ENCODE data around the gene PHKB. TPM values are rescaled to one million over a fixed set of nuclear protein-coding genes. Genes with fewer than 3 reads are reported as not detected.
A peak's percentile ranks its signal among the peaks of the same experiment; 100 is the strongest.

PHKB gene
- total and polyA plus RNA-seq, 3 donors from 2014 or later: 66.7 to 168 (median 136) TPM

GRCh38 chr16:47562366-47562765 is 101.2 kb downstream of the PHKB start:
- Histone ChIP-seq H3K4me1 (no peaks in the 10 kb centered on the region), H3K27ac (no peak overlapping the region), H3K4me3 (no peak overlapping the region), H3K9me3 (no peaks in the 10 kb centered on the region), H3K27me3 (no peaks in the 10 kb centered on the region), H3K36me3 (ENCODE audit: low read depth, missing control alignments) (no peaks in the 10 kb centered on the region)
- DNase-seq: no peak
- TF ChIP-seq CTCF (IDR thresholded peaks at IDR 0.05) (no peak), POLR2A (IDR thresholded peaks at IDR 0.05) (no peak)
- intact Hi-C loops (cut with DNase I; ENCODE audit: low total_unique reads): no loop called here

GRCh38 chr16:47565454-47565853 is 104.3 kb downstream of the PHKB start:
- 65 to 93% methylated on average over 6 of the region's 6 CpGs for WGBS, 2 donors
- intact Hi-C loops (cut with DNase I; ENCODE audit: low total_unique reads): no loop called here
- no peak for TF ChIP-seq POLR2A (IDR thresholded peaks at IDR 0.05)
- no peak for TF ChIP-seq CTCF (IDR thresholded peaks at IDR 0.05)
- H3K4me3 ChIP-seq: no peak overlapping the region
- peak; percentile 33 for DNase-seq
- H3K27ac ChIP-seq: no peak overlapping the region
- no peaks in the 10 kb centered on the region for H3K4me1 ChIP-seq
- no peaks in the 10 kb centered on the region for H3K27me3 ChIP-seq
- H3K36me3 ChIP-seq (ENCODE audit: low read depth, missing control alignments): no peaks in the 10 kb centered on the region
- no peaks in the 10 kb centered on the region for H3K9me3 ChIP-seq

DNA sequence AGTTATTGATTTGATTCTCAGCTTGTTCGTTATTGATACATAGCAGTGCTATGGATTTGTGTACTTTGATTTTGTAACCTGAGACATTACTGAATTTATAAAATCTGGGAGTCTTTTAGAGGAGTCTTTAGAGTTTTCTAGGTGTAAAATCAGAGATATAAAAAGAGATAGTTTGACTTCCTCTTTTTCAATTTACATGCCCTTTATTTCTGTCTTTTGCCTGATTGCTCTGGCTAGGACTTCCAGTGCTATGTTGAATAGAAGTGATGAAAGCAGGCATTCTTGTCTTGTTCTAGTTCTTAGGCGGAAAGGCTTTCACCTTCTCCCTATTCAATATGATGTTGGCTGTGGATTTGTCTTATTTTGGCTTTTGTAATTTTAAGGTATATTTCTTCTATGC is 106.2 kb downstream of the PHKB start:
- H3K27me3 ChIP-seq: no peaks in the 10 kb centered on the region
- no peaks in the 10 kb centered on the region for H3K9me3 ChIP-seq
- TF ChIP-seq CTCF (IDR thresholded peaks at IDR 0.05) (no peak), POLR2A (IDR thresholded peaks at IDR 0.05) (no peak)
- no peak overlapping the region for H3K4me3 ChIP-seq
- H3K36me3 ChIP-seq (ENCODE audit: low read depth, missing control alignments): no peaks in the 10 kb centered on the region
- intact Hi-C loops (cut with DNase I; ENCODE audit: low total_unique reads): no loop called here
- no peak overlapping the region for H3K27ac ChIP-seq
- 93 to 99% methylated on average over 2 of the region's 2 CpGs for WGBS, 2 donors
- H3K4me1 ChIP-seq: no peaks in the 10 kb centered on the region
- DNase-seq: no peak

- H3K4me3 ChIP-seq: no peak overlapping the region
- no peaks in the 10 kb centered on the region for H3K36me3 ChIP-seq (ENCODE audit: low read depth, missing control alignments)
- intact Hi-C loops (cut with DNase I; ENCODE audit: low total_unique reads): no loop called here
- H3K4me1 ChIP-seq: no peaks in the 10 kb centered on the region
- TF ChIP-seq CTCF (IDR thresholded peaks at IDR 0.05): no peak
- WGBS, 2 donors: 94 to 97% methylated on average over 1 of the region's 1 CpG
- DNase-seq: no peak
- H3K9me3 ChIP-seq: no peaks in the 10 kb centered on the region
- H3K27me3 ChIP-seq: no peaks in the 10 kb centered on the region
- no peak overlapping the region for H3K27ac ChIP-seq
These were observed 107.2 kb downstream of the PHKB start for GRCh38 chr16:47568351-47568750.

DNA sequence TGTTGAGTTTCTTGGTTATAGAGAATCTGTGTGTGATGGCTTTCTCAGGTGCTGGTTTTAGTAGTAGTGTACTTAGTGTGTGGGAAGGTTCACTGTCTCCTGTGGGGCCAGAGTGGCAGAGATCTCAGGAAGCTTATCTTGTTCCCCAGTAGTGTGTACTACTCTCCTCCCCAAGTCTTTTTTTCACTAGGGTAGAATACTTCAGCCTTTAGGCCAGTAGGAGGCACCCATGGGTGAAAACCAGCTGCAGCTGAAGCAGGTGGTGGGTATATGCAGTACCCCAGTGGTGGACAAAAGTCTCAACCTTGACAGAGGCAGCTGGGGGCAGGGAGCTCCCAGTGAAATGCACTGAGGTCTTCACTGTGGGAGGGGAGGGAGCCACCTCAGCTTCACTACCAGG is 109.9 kb downstream of the PHKB start:
- no peaks in the 10 kb centered on the region for H3K27me3 ChIP-seq
- no peak overlapping the region for H3K27ac ChIP-seq
- no peak overlapping the region for H3K4me3 ChIP-seq
- intact Hi-C loops (cut with DNase I; ENCODE audit: low total_unique reads): no loop called here
- no peak for DNase-seq
- TF ChIP-seq CTCF (IDR thresholded peaks at IDR 0.05) (no peak), POLR2A (IDR thresholded peaks at IDR 0.05) (no peak)
- H3K9me3 ChIP-seq: no peaks in the 10 kb centered on the region
- H3K4me1 ChIP-seq: no peaks in the 10 kb centered on the region
- no peaks in the 10 kb centered on the region for H3K36me3 ChIP-seq (ENCODE audit: low read depth, missing control alignments)
